Central memory CD8-positive, alpha-beta T cell (primary cell): ENCODE results near the gene OR10X1.

ENCODE experiments used
- ATAC-seq: fragments of 150-1000 bp; cut with Tn5 transposase; replicated peaks from 2 replicates; pipeline ENCODE4 v1.10.0; 2022; ENCODE audit warnings: mild to moderate bottlenecking, moderate FRiP score, moderate number of reproducible peaks; ENCODE audit not compliant: poor library complexity, severe bottlenecking; ENCODE audit errors: extremely low read depth
- DNase-seq, 2 donors: peaks; one replicate each; pipeline ENCODE4 v3.0.0; 2021; ENCODE audit warnings: low spot score in 2 of 2
- H3K27ac Mint-ChIP-seq: one replicate; pipeline ENCODE4 v1.8.0; 2022; ENCODE audit warnings: low read depth, mild to moderate bottlenecking, moderate library complexity, mixed read lengths
- H3K27me3 Mint-ChIP-seq: one replicate; pipeline ENCODE4 v1.8.0; 2022; ENCODE audit warnings: mixed read lengths
- H3K36me3 Mint-ChIP-seq: one replicate; pipeline ENCODE4 v1.8.0; 2022; ENCODE audit warnings: mild to moderate bottlenecking, moderate library complexity, mixed read lengths; ENCODE audit not compliant: insufficient read depth
- H3K4me1 Mint-ChIP-seq: one replicate; pipeline ENCODE4 v1.8.0; 2022; ENCODE audit warnings: mixed read lengths
- H3K4me3 Mint-ChIP-seq: one replicate; pipeline ENCODE4 v1.8.0; 2022; ENCODE audit warnings: mild to moderate bottlenecking, moderate library complexity, mixed read lengths
- H3K9me3 Mint-ChIP-seq: one replicate; pipeline ENCODE4 v1.8.0; 2022; ENCODE audit warnings: mixed read lengths

The OR10X1 gene

GRCh38 chr1:158554352-158554751 lies 25.3 kb downstream of the OR10X1 start, which contains the start of gene OR6Y1:
TSS of gene OR6Y1 (minus strand) at chr1:158554405. CDS start at chr1:158548105, 6,300 bp downstream.
- Mint-ChIP-seq H3K4me1 (no peaks in the 10 kb centered on the region), H3K36me3 (no peaks in the 10 kb centered on the region), H3K4me3 (no peak within 1 kb of the TSS), H3K9me3 (no peaks in the 10 kb centered on the region), H3K27me3 (peaks cover 50% of the 10 kb centered on the region), H3K27ac (no peak within 1 kb of the TSS)
- no peak for DNase-seq
- ATAC-seq: no peak

- H3K4me1 Mint-ChIP-seq: no peaks in the 10 kb centered on the region
- H3K9me3 Mint-ChIP-seq: no peaks in the 10 kb centered on the region
- no peak overlapping the region for H3K4me3 Mint-ChIP-seq
- peaks cover 61% of the 10 kb centered on the region for H3K27me3 Mint-ChIP-seq
- no peak for ATAC-seq
- H3K27ac Mint-ChIP-seq: no peak overlapping the region
- no peak for DNase-seq
- no peaks in the 10 kb centered on the region for H3K36me3 Mint-ChIP-seq
These were observed 27.4 kb downstream of the OR10X1 start for GRCh38 chr1:158552296-158552695.

GRCh38 chr1:158547533-158547932 lies 32.2 kb downstream of the OR10X1 start:
- no peak overlapping the region for H3K4me3 Mint-ChIP-seq
- H3K27ac Mint-ChIP-seq: no peak overlapping the region
- H3K27me3 Mint-ChIP-seq: peaks cover 48% of the 10 kb centered on the region
- no peaks in the 10 kb centered on the region for H3K9me3 Mint-ChIP-seq
- ATAC-seq (no peak), DNase-seq (no peak)
- no peaks in the 10 kb centered on the region for H3K4me1 Mint-ChIP-seq
- no peaks in the 10 kb centered on the region for H3K36me3 Mint-ChIP-seq

GRCh38 chr1:158537609-158538008 lies 42.1 kb downstream of the OR10X1 start:
- no peak for ATAC-seq
- Mint-ChIP-seq H3K4me1 (no peaks in the 10 kb centered on the region), H3K36me3 (no peaks in the 10 kb centered on the region), H3K27me3 (peaks cover 12% of the 10 kb centered on the region), H3K9me3 (no peaks in the 10 kb centered on the region), H3K4me3 (no peak overlapping the region), H3K27ac (no peak overlapping the region)
- no peak for DNase-seq

- no peak for DNase-seq
These were observed 45.2 kb downstream of the OR10X1 start for GRCh38 chr1:158534496-158534895.

More at GRCh38 chr1:158534496-158534895, 45.2 kb downstream of the OR10X1 start:
- H3K27ac Mint-ChIP-seq: no peak overlapping the region
- H3K4me1 Mint-ChIP-seq: no peaks in the 10 kb centered on the region
- ATAC-seq: no peak
- H3K4me3 Mint-ChIP-seq: no peak overlapping the region
- H3K36me3 Mint-ChIP-seq: no peaks in the 10 kb centered on the region
- no peaks in the 10 kb centered on the region for H3K9me3 Mint-ChIP-seq
- H3K27me3 Mint-ChIP-seq: peaks cover 34% of the 10 kb centered on the region
